ENCODE measurements around the gene UNK. TPM values are rescaled to one million over a fixed set of nuclear protein-coding genes. Genes with fewer than 3 reads are reported as not detected.

The UNK gene
- total and polyA plus RNA-seq, 2 of the 13 experiments (the other 11 are each of a cell fraction or from before 2014, with no cell fraction given), result 31.6 to 33.0 TPM

DNA sequence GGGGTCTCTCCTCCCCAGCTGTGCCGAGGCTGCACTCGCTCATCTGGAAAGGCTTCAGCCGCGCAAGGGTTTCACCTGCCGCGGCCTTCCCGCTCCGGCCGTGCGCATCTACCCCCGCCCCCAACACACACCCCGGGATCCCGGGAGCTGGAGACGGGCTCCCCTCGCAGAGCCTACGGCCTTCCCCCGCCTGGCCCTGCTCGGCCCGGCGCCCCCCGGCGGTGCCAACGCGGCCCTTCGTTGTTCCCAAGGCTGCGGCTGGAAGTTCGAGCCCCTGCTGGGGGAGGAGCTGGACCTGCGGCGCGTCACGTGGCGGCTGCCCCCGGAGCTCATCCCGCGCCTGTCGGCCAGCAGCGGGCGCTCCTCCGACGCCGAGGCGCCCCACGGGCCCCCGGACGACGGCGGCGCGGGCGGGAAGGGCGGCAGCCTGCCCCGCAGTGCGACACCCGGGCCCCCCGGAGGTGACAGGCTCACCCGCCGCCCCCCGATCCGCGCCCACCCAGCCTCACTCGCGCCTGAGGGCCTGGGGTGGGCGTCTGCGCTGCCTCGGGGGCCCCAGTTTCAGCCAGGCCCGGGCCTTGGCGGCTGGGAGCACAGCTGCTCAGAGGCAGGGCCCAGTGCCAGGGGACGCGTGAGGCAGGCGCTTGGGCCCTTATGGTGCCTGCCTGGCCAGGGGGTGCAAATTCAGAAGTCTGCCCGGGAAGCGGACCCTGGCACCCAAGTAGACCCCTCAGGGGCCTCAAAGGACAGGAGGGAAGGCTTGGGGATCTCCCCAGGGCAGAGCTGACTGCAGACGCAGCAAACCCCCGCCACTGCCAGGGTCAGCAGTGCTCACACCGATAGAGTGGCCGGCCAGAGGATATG lies 30.9 kb upstream of the UNK start (continued):
- TF ChIP-seq ZNF710 (CRISPR knock-in tag; IDR thresholded peaks at IDR 0.05; ENCODE audit: borderline replicate concordance) (peak; percentile 26; the same call in 1 of the 2 replicates), ZNF792 (CRISPR knock-in tag; IDR thresholded peaks at IDR 0.05) (peak; percentile 74), ZNF850 (CRISPR knock-in tag; conservative IDR thresholded peaks at IDR 0.05) (peak; percentile 94; the same call in 1 of the 2 replicates), PBX3 (CRISPR knock-in tag; IDR thresholded peaks at IDR 0.05; ENCODE audit: borderline replicate concordance) (peak; percentile 77; the same call in 1 of the 2 replicates), NBN (conservative IDR thresholded peaks at IDR 0.05) (no peak), SP1 (IDR thresholded peaks at IDR 0.05) (no peak), SP1 (CRISPR knock-in tag; IDR thresholded peaks at IDR 0.05) (peak; percentile 58), XBP1 (CRISPR knock-in tag; IDR thresholded peaks at IDR 0.05) (no peak), CERS6 (CRISPR knock-in tag; IDR thresholded peaks at IDR 0.05) (no peak), MIXL1 (CRISPR knock-in tag; IDR thresholded peaks at IDR 0.05) (peak; percentile 43; the same call in 1 of the 2 replicates), TCF12 (IDR thresholded peaks at IDR 0.05) (no peak), TCF12 (CRISPR knock-in tag; IDR thresholded peaks at IDR 0.05) (peak; percentile 84; the same call in 1 of the 2 replicates), ZHX2 (IDR thresholded peaks at IDR 0.05; ENCODE audit: low read depth) (no peak; the same call in 1 of the 2 replicates), ZHX2 (CRISPR knock-in tag; IDR thresholded peaks at IDR 0.05; ENCODE audit: borderline replicate concordance) (0 out of 2 replicates have a peak, but pooled peaks have one; percentile 71), HMGA1 (CRISPR knock-in tag; conservative IDR thresholded peaks at IDR 0.05) (no peak), ZNF839 (CRISPR knock-in tag; IDR thresholded peaks at IDR 0.05; ENCODE audit: borderline replicate concordance) (no peak)
- TF ChIP-seq, protein P1, sequence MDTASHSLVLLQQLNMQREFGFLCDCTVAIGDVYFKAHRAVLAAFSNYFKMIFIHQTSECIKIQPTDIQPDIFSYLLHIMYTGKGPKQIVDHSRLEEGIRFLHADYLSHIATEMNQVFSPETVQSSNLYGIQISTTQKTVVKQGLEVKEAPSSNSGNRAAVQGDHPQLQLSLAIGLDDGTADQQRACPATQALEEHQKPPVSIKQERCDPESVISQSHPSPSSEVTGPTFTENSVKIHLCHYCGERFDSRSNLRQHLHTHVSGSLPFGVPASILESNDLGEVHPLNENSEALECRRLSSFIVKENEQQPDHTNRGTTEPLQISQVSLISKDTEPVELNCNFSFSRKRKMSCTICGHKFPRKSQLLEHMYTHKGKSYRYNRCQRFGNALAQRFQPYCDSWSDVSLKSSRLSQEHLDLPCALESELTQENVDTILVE (CRISPR knock-in tag; IDR thresholded peaks at IDR 0.05), result peak; percentile 33; the same call in 1 of the 2 replicates

All from HepG2 (cell line).